A549 (cell line): Measurements from ENCODE around the gene ZNF121. TPM values are rescaled to one million over a fixed set of nuclear protein-coding genes. Genes with fewer than 3 reads are reported as not detected.
A peak's percentile ranks its signal among the peaks of the same experiment; 100 is the strongest.

ENCODE experiments used
- ATAC-seq, 2 experiments: fragments of 200-7000 bp in 1 of 2; fragments of >200 bp in 1 of 2; cut with Nextera tagmentation in 1 of 2; cut with Tn5 transposase in 1 of 2; 3 replicates each; pipeline versions ENCODE4 v1.8.0 to v1.9.1; 2018 to 2020; ENCODE audit warnings: mild to moderate bottlenecking in 1 of 2, moderate library complexity in 1 of 2
- CTCF ChIA-PET: fragments of 300-600 bp; sonication (Branson Sonifier 250); formaldehyde crosslinking; extraction: SDS; loops from one replicate; lab custom pipeline; 2021; ENCODE audit warnings: antibody characterized with exemption, inconsistent platforms; lab: Yijun Ruan, JAX
- POLR2A ChIA-PET: fragments of 350-600 bp; formaldehyde crosslinking; extraction: SDS; loops from one replicate; lab custom pipeline; 2021; ENCODE audit warnings: antibody characterized with exemption, inconsistent platforms; lab: Yijun Ruan, JAX
- DNase-seq, 2 experiments: peaks; one replicate each; pipeline versions ENCODE4 v3.0.0 to v3.0.0-alpha.2; 2011 to 2016; ENCODE audit warnings: low read depth in 1 of 2, low spot score in 1 of 2
- FAIRE-seq: peaks from 2 replicates; lab custom pipeline; 2011; peaks lifted over from hg19 to GRCh38; lab: Jason Lieb, UNC
- H3K27ac ChIP-seq, 2 experiments: fragments of >200 bp; sonication (Bioruptor Twin); formaldehyde crosslinking; 3 replicates each; pipeline ENCODE4 v1.5.1; 2016 to 2017
- H3K4me1 ChIP-seq: fragments of >200 bp; sonication (Bioruptor Twin); formaldehyde crosslinking; 3 replicates; pipeline ENCODE4 v1.6.1; 2016
- H3K4me2 ChIP-seq: fragments of >200 bp; sonication (Bioruptor Twin); formaldehyde crosslinking; 3 replicates; pipeline ENCODE4 v1.6.1; 2016
- H3K4me3 ChIP-seq: fragments of >200 bp; sonication (Bioruptor Twin); formaldehyde crosslinking; 3 replicates; pipeline ENCODE4 v1.5.1; 2016
- H3K9me3 ChIP-seq: fragments of >200 bp; sonication (Bioruptor Twin); formaldehyde crosslinking; 3 replicates; pipeline ENCODE4 v1.6.1; 2016
- CBX2 ChIP-seq: fragments of 200-600 bp; sonication (generic); IDR thresholded peaks from 2 replicates; pipeline ENCODE4 v1.6.1; 2016; ENCODE audit warnings: low read depth, mild to moderate bottlenecking, borderline replicate concordance
- EP300 ChIP-seq, 2 experiments: fragments of >200 bp; sonication (Bioruptor Twin); formaldehyde crosslinking; IDR thresholded peaks; 2 replicates in 1 of 2; 3 replicates in 1 of 2; pipeline ENCODE4 v1.6.1; 2016 to 2017
- FOSL2 ChIP-seq, 2 experiments: fragments of 450-650 bp in 1 of 2; fragments of >200 bp in 1 of 2; sonication (Bioruptor Twin) in 1 of 2; formaldehyde crosslinking; IDR thresholded peaks; 2 replicates each; pipeline versions ENCODE4 v1.5.0 to v1.6.1; 2016 to 2020; ENCODE audit warnings: mild to moderate bottlenecking in 1 of 2, moderate library complexity in 1 of 2
- GATA3 ChIP-seq: IDR thresholded peaks from 2 replicates; pipeline ENCODE4 v1.6.1; 2012; ENCODE audit warnings: borderline replicate concordance
- HEYL ChIP-seq: fragments of 250-450 bp; sonication (Bioruptor Pico); IDR thresholded peaks from 2 replicates; pipeline ENCODE4 v1.8.0; 2021; ENCODE audit warnings: mild to moderate bottlenecking, moderate library complexity
- HOXB13 ChIP-seq: fragments of 250-450 bp; sonication (Bioruptor Pico); IDR thresholded peaks from 2 replicates; pipeline ENCODE4 v1.5.0; 2020; ENCODE audit warnings: low read depth, mild to moderate bottlenecking, moderate library complexity
- JUN ChIP-seq, 2 experiments: fragments of >200 bp; sonication (Bioruptor Twin); formaldehyde crosslinking; IDR thresholded peaks; 2 replicates in 1 of 2; 3 replicates in 1 of 2; pipeline ENCODE4 v1.6.1; 2016 to 2017
- KDM1A ChIP-seq: fragments of 200-600 bp; sonication (generic); IDR thresholded peaks from 2 replicates; pipeline ENCODE4 v1.6.1; 2016; ENCODE audit warnings: low read depth, mild to moderate bottlenecking
- KDM5A ChIP-seq: fragments of 200-600 bp; sonication (generic); IDR thresholded peaks from 2 replicates; pipeline ENCODE4 v1.6.1; 2016; ENCODE audit warnings: antibody characterized with exemption, mild to moderate bottlenecking
- MAZ ChIP-seq: fragments of 150-350 bp; IDR thresholded peaks from 2 replicates; pipeline ENCODE4 v1.6.1; 2014; ENCODE audit warnings: antibody characterized with exemption, low read depth, low read length, borderline replicate concordance
- MYC ChIP-seq: IDR thresholded peaks from 2 replicates; pipeline ENCODE4 v1.6.1; 2012; ENCODE audit warnings: mild to moderate bottlenecking, inconsistent platforms, low read length, improper control_type of control experiment, borderline replicate concordance
- PHF8 ChIP-seq: fragments of 200-600 bp; sonication (generic); IDR thresholded peaks from 2 replicates; pipeline ENCODE4 v1.6.1; 2016; ENCODE audit warnings: low read depth, mild to moderate bottlenecking, antibody characterized with exemption, moderate library complexity, borderline replicate concordance
- POLR2A ChIP-seq: IDR thresholded peaks from 2 replicates; pipeline ENCODE4 v1.6.1; 2012; ENCODE audit warnings: mild to moderate bottlenecking, low read length
- RAD21 ChIP-seq, 2 experiments: fragments of >200 bp in 1 of 2; sonication (Bioruptor Twin) in 1 of 2; formaldehyde crosslinking in 1 of 2; IDR thresholded peaks in 1 of 2; conservative IDR thresholded peaks in 1 of 2; 2 replicates in 1 of 2; 3 replicates in 1 of 2; pipeline ENCODE4 v1.6.1; 2012 to 2018; ENCODE audit warnings: inconsistent platforms in 1 of 2
- RCOR1 ChIP-seq: fragments of 150-350 bp; IDR thresholded peaks from 2 replicates; pipeline ENCODE4 v1.6.1; 2014; ENCODE audit warnings: antibody characterized with exemption, low read length, low read depth
- RNF2 ChIP-seq: fragments of 200-600 bp; sonication (generic); IDR thresholded peaks from 2 replicates; pipeline ENCODE4 v1.6.1; 2016; ENCODE audit warnings: low read depth, mild to moderate bottlenecking, antibody characterized with exemption, moderate library complexity, borderline replicate concordance
- ZC3H11A ChIP-seq: fragments of 450-650 bp; IDR thresholded peaks from 2 replicates; pipeline ENCODE4 v1.6.1; 2014; ENCODE audit warnings: antibody characterized with exemption, mild to moderate bottlenecking
- WGBS: methylation state at CpG from one replicate; pipeline ENCODE4 v1.1.6; 2017; ENCODE audit errors: missing lambda C conversion rate; 5-methylcytosine and 5-hydroxymethylcytosine counted together
- polyA plus RNA-seq, 4 experiments: library from polyadenylated mRNA; depleted of rRNA in 3 of 4; stranded (reverse); fragments of >200 nt; fragmentation: RNase III in 1 of 4; extraction: RNeasy Plus Mini Kit Qiagen cat#74134 plus additional on column Dnase treatment in 1 of 4; gene quantifications; 2 replicates in 3 of 4; 3 replicates in 1 of 4; pipeline ENCODE4 v1.2.3, GENCODE V29; 2011 to 2017
- TF ChIP-seq, protein P1 (sequence below): fragments of 250-450 bp; sonication (Bioruptor Pico); IDR thresholded peaks from 2 replicates; pipeline ENCODE4 v1.5.0; 2020; ENCODE audit warnings: low read depth, mild to moderate bottlenecking, moderate library complexity
- TF ChIP-seq, protein P2 (sequence below): fragments of >200 bp; sonication (Bioruptor Twin); formaldehyde crosslinking; IDR thresholded peaks from 2 replicates; pipeline ENCODE4 v1.6.1; 2016
- TF ChIP-seq, protein P3 (sequence below): fragments of 450-650 bp; IDR thresholded peaks from 2 replicates; pipeline ENCODE4 v1.6.1; 2014; ENCODE audit warnings: antibody characterized with exemption
- TF ChIP-seq, protein P4 (sequence below): IDR thresholded peaks from 2 replicates; pipeline ENCODE4 v1.6.1; 2012; ENCODE audit warnings: low read depth, borderline replicate concordance
- TF ChIP-seq, protein P5 (sequence below): fragments of 150-350 bp; IDR thresholded peaks from 2 replicates; pipeline ENCODE4 v1.6.1; 2014; ENCODE audit warnings: low read depth, mild to moderate bottlenecking, low read length
- TF ChIP-seq, protein P6 (sequence below): fragments of >200 bp; sonication (Bioruptor Twin); formaldehyde crosslinking; IDR thresholded peaks from 3 replicates; pipeline ENCODE4 v1.6.1; 2016
- TF ChIP-seq, protein P7 (sequence below): IDR thresholded peaks from 2 replicates; pipeline ENCODE4 v1.6.1; 2012

The ZNF121 gene
- polyA plus RNA-seq, 2 of the 4 experiments (the other 2 are of a cell fraction) = 5.1 to 8.5 TPM

DNA sequence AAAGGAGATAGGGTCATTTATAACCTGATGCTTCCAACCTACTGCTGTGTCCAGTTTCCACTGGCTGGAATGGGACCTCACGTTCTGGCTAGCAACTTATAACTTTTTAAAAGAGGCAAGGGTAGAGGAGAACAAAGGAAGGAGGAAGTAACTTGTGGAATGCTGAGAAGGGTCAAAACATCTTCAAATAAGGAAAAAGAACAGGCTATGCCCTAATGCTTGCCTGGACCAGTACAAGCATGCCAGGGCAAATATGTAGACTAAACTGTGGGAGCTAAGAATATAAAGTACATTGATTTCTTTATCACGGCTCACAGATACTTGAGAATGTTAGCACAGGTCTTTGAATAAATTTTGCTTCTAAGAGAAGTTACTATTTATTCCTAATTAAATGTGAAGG is 38.2 kb upstream of the ZNF121 start (continued):
- TF ChIP-seq, protein P1, sequence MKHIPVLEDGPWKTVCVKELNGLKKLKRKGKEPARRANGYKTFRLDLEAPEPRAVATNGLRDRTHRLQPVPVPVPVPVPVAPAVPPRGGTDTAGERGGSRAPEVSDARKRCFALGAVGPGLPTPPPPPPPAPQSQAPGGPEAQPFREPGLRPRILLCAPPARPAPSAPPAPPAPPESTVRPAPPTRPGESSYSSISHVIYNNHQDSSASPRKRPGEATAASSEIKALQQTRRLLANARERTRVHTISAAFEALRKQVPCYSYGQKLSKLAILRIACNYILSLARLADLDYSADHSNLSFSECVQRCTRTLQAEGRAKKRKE (CRISPR knock-in tag) = no peak
- TF ChIP-seq, protein P2, sequence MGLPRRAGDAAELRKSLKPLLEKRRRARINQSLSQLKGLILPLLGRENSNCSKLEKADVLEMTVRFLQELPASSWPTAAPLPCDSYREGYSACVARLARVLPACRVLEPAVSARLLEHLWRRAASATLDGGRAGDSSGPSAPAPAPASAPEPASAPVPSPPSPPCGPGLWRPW = no peak
- TF ChIP-seq HEYL (CRISPR knock-in tag) (no peak), RAD21 (conservative IDR thresholded peaks at IDR 0.05 in 1 of 2, IDR thresholded peaks at IDR 0.05 in 1 of 2) (no peak), CBX2 (no peak), MYC (no peak)
- TF ChIP-seq, protein P3, sequence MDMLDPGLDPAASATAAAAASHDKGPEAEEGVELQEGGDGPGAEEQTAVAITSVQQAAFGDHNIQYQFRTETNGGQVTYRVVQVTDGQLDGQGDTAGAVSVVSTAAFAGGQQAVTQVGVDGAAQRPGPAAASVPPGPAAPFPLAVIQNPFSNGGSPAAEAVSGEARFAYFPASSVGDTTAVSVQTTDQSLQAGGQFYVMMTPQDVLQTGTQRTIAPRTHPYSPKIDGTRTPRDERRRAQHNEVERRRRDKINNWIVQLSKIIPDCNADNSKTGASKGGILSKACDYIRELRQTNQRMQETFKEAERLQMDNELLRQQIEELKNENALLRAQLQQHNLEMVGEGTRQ = no peak

DNA sequence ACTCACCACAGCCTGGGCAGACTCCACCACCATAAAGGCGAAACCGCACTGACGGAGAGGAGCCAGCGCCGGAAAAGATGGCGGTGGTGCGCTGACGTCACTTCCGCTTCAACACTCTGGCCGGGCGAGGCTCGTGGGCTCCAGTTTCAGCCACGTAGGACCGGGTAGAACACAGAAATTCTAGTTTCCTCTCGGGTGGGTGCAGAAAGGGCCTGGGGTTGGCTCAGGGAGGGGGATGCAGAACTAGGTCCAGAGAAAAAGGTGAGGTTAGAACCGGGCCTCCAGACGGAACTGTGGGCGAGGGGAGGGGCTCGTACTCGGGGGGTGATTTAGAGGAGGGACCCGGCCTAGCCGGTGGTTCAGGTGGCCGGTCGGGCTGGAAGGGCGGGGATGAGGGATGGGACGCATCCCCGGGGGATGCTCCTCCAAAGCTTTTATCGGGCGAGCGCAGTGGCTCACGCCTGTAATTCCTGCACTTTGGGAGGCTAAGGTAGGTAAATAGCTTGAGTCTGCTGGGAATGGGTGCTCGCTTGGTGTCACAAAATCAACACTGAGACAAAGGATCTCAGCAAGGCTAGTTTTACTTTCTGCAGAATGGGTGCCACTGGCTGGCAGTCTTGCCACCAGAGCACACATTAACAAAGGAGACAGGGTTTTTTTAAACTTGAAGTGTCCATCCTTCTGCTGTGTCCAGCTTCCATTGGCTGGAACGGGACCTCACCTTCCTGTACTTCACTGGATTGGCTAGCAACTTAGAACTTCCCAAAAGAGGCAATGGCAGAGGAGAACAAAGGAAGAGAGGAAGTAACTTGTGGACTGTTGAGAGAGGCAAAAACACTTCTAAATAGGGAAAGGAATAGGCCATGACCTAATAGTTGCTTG is 37.1 kb upstream of the ZNF121 start, which contains the start of gene ZNF561:
ZNF561 (minus strand) TSS at position 77 of the 882 bp plus-strand sequence. CDS start 1,776 bp downstream, outside the sequence.
- CTCF ChIA-PET = no interaction called here
- WGBS = 7% methylated on average over 18 of the region's 33 CpGs
- H3K4me2 ChIP-seq = peak within 1 kb of the TSS; percentile 60
- peaks cover 44% of the 10 kb centered on the region for H3K9me3 ChIP-seq
- H3K27ac ChIP-seq = peak within 1 kb of the TSS; percentile 89 to 99
- POLR2A ChIA-PET = no interaction called here
- H3K4me3 ChIP-seq = peak within 1 kb of the TSS; percentile 93
- ATAC-seq = peak; percentile 96 to 98
- DNase-seq = peak; percentile 46 to 88
- no peaks in the 10 kb centered on the region for H3K4me1 ChIP-seq
- TF ChIP-seq, protein P4, sequence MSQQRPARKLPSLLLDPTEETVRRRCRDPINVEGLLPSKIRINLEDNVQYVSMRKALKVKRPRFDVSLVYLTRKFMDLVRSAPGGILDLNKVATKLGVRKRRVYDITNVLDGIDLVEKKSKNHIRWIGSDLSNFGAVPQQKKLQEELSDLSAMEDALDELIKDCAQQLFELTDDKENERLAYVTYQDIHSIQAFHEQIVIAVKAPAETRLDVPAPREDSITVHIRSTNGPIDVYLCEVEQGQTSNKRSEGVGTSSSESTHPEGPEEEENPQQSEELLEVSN = peak; percentile 68; the same call in 1 of the 2 replicates
- TF ChIP-seq, protein P5, sequence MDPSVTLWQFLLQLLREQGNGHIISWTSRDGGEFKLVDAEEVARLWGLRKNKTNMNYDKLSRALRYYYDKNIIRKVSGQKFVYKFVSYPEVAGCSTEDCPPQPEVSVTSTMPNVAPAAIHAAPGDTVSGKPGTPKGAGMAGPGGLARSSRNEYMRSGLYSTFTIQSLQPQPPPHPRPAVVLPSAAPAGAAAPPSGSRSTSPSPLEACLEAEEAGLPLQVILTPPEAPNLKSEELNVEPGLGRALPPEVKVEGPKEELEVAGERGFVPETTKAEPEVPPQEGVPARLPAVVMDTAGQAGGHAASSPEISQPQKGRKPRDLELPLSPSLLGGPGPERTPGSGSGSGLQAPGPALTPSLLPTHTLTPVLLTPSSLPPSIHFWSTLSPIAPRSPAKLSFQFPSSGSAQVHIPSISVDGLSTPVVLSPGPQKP = no peak
- TF ChIP-seq POLR2A (peak; percentile 47), MAZ (no peak), ZC3H11A (0 out of 2 replicates have a peak, but pooled peaks have one; percentile 6), EP300 (IDR thresholded peaks at IDR 0.05) (no peak), RNF2 (no peak), KDM1A (peak; percentile 31; the same call in 1 of the 2 replicates), FOSL2 (IDR thresholded peaks at IDR 0.05) (no peak), FOSL2 (CRISPR knock-in tag; IDR thresholded peaks at IDR 0.05) (0 out of 2 replicates have a peak, but pooled peaks have one; percentile 3), RCOR1 (no peak), MYC (0 out of 2 replicates have a peak, but pooled peaks have one; percentile 25), GATA3 (peak; percentile 51; the same call in 1 of the 2 replicates), HOXB13 (0 out of 2 replicates have a peak, but pooled peaks have one; percentile 55), JUN (IDR thresholded peaks at IDR 0.05) (peak in 1 of 2 experiments; percentile 81; a peak in 3 of 5 replicates), KDM5A (peak; percentile 70; the same call in 1 of the 2 replicates), PHF8 (peak; percentile 86)
- TF ChIP-seq, protein P6, sequence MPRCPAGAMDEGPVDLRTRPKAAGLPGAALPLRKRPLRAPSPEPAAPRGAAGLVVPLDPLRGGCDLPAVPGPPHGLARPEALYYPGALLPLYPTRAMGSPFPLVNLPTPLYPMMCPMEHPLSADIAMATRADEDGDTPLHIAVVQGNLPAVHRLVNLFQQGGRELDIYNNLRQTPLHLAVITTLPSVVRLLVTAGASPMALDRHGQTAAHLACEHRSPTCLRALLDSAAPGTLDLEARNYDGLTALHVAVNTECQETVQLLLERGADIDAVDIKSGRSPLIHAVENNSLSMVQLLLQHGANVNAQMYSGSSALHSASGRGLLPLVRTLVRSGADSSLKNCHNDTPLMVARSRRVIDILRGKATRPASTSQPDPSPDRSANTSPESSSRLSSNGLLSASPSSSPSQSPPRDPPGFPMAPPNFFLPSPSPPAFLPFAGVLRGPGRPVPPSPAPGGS = 0 out of 3 replicates have a peak, but pooled peaks have one; percentile 32
- TF ChIP-seq, protein P7, sequence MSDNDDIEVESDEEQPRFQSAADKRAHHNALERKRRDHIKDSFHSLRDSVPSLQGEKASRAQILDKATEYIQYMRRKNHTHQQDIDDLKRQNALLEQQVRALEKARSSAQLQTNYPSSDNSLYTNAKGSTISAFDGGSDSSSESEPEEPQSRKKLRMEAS = peak; percentile 76
- TF ChIP-seq, all 56 proteins: peak for 13
- FAIRE-seq = no peak
